ENCODE measurements around the gene COG7. TPM values are rescaled to one million over a fixed set of nuclear protein-coding genes. Genes with fewer than 3 reads are reported as not detected.
A peak's percentile ranks its signal among the peaks of the same experiment; 100 is the strongest.

The COG7 gene
- total RNA-seq, 1 experiment from 2014 or later, result 22.6 TPM

DNA sequence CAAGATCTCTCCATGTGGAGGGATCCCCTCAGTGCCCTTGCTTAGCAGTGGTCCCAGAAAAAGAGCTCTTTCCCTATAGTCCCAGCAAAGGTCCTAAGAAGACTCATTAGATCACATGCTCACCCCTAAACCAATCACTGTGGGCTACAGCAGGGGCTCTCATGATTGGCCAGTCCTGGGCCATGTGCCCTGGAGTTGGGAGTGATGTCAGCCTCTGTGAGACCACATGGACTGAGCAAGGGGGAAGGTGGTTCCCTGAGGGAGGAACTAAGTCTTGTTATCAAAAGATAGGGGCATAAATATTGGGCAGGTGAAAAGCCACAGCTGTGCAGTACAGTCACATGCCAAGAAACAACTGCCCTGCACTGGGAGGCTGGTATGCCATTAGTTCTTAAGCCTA is 99.5 kb downstream of the COG7 start:
- Mint-ChIP-seq H3K4me3 (no peak overlapping the region), H3K4me1 (no peaks in the 10 kb centered on the region), H3K9me3 (peaks cover 14% of the 10 kb centered on the region), H3K27me3 (ENCODE audit: low read depth) (no peaks in the 10 kb centered on the region), H3K36me3 (no peaks in the 10 kb centered on the region), H3K27ac (no peak overlapping the region)
- ATAC-seq, result no peak
- POLR2A ChIA-PET, result no interaction called here
- CTCF ChIA-PET, result interaction anchor here (0.9 kb wide), 1 partner anchor 82 kb away, joined by 3 read pairs; no protein-coding TSS in a partner anchor
- TF ChIP-seq USF1 (CRISPR knock-in tag; IDR thresholded peaks at IDR 0.05) (peak; percentile 53; the same call in 1 of the 2 replicates), CBFB (CRISPR knock-in tag; IDR thresholded peaks at IDR 0.05; ENCODE audit: low read depth) (no peak), RORB (CRISPR knock-in tag; IDR thresholded peaks at IDR 0.05) (no peak), IRF2 (CRISPR knock-in tag; IDR thresholded peaks at IDR 0.05; ENCODE audit: borderline replicate concordance, low read depth) (no peak), ELF4 (CRISPR knock-in tag; IDR thresholded peaks at IDR 0.05; ENCODE audit: low read depth) (no peak), ZNF396 (CRISPR knock-in tag; IDR thresholded peaks at IDR 0.05; ENCODE audit: borderline replicate concordance) (no peak), JUN (CRISPR knock-in tag; IDR thresholded peaks at IDR 0.05) (no peak), ZNF232 (CRISPR knock-in tag; IDR thresholded peaks at IDR 0.05) (no peak), ZNF423 (CRISPR knock-in tag; IDR thresholded peaks at IDR 0.05) (no peak)
- TF ChIP-seq, protein P1, sequence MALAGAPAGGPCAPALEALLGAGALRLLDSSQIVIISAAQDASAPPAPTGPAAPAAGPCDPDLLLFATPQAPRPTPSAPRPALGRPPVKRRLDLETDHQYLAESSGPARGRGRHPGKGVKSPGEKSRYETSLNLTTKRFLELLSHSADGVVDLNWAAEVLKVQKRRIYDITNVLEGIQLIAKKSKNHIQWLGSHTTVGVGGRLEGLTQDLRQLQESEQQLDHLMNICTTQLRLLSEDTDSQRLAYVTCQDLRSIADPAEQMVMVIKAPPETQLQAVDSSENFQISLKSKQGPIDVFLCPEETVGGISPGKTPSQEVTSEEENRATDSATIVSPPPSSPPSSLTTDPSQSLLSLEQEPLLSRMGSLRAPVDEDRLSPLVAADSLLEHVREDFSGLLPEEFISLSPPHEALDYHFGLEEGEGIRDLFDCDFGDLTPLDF (CRISPR knock-in tag; IDR thresholded peaks at IDR 0.05), result no peak
- TF ChIP-seq, protein P2, sequence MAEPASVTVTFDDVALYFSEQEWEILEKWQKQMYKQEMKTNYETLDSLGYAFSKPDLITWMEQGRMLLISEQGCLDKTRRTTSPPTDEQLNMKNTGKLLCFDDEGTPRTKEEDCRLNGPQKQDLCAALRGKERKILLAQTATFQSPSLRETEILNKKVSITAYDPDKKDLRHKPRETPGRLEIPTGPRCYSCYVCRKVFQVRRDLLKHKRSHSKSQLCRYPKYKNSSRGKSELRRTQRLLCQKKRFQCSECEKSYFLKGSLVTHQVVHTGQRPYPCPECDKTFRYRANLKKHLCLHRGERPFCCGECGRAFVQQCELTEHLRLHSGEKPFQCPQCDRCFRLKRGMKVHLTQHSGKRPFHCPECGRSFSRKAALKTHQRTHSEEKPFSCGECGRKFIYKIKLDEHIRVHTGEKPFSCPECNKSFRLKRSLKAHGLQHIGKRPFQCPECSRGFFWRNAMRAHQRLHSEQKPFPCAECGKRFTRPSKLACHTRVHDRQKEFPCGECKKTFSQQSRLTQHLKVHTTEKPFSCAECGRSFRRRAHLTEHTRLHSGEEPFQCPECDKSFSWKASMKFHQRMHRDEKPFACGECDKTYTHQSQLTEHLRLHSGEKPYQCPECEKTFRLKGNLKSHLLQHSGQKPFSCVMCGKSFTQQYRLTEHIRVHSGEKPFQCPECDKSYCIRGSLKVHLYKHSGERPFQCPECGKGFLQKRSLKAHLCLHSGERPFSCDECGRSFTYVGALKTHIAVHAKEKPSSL (CRISPR knock-in tag; conservative IDR thresholded peaks at IDR 0.05), result no peak
- TF ChIP-seq, protein P3, sequence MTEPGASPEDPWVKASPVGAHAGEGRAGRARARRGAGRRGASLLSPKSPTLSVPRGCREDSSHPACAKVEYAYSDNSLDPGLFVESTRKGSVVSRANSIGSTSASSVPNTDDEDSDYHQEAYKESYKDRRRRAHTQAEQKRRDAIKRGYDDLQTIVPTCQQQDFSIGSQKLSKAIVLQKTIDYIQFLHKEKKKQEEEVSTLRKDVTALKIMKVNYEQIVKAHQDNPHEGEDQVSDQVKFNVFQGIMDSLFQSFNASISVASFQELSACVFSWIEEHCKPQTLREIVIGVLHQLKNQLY (CRISPR knock-in tag; IDR thresholded peaks at IDR 0.05), result no peak
- TF ChIP-seq, protein P4, sequence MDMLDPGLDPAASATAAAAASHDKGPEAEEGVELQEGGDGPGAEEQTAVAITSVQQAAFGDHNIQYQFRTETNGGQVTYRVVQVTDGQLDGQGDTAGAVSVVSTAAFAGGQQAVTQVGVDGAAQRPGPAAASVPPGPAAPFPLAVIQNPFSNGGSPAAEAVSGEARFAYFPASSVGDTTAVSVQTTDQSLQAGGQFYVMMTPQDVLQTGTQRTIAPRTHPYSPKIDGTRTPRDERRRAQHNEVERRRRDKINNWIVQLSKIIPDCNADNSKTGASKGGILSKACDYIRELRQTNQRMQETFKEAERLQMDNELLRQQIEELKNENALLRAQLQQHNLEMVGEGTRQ (CRISPR knock-in tag; IDR thresholded peaks at IDR 0.05), result 0 out of 2 replicates have a peak, but pooled peaks have one; percentile 38
- DNase-seq (ENCODE audit: low spot score), result no peak

DNA sequence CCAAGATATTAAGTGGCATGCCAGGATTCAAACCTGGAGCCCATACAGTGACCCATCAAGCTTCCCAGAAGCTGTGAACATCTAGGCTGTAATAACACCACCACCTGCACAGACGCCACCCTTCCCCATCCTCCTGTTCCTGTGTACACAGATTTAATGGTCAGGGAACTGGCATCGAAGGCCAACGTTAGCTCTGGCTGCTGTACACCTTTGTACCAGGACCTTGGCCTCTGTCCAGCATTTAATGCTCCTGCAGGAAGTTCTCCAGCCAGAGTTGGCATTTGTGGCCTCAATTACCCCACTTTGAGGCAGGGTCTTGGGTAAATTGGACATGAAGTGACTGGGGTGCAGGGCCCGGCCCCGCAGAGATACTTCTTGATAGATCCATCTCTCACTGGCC is 101.6 kb downstream of the COG7 start:
- Mint-ChIP-seq H3K27ac (no peak overlapping the region), H3K36me3 (no peaks in the 10 kb centered on the region), H3K4me3 (no peak overlapping the region), H3K9me3 (peaks cover 14% of the 10 kb centered on the region), H3K27me3 (ENCODE audit: low read depth) (no peaks in the 10 kb centered on the region; the same call in 1 of the 2 replicates), H3K4me1 (no peaks in the 10 kb centered on the region)
- POLR2A ChIA-PET, result no interaction called here
- DNase-seq (ENCODE audit: low spot score) (no peak), ATAC-seq (no peak)
- CTCF ChIA-PET, result no interaction called here
- TF ChIP-seq SMAD3 (CRISPR knock-in tag; IDR thresholded peaks at IDR 0.05; ENCODE audit: borderline replicate concordance), result no peak
- no peak for TF ChIP-seq NR1H2 (CRISPR knock-in tag; IDR thresholded peaks at IDR 0.05)

DNA sequence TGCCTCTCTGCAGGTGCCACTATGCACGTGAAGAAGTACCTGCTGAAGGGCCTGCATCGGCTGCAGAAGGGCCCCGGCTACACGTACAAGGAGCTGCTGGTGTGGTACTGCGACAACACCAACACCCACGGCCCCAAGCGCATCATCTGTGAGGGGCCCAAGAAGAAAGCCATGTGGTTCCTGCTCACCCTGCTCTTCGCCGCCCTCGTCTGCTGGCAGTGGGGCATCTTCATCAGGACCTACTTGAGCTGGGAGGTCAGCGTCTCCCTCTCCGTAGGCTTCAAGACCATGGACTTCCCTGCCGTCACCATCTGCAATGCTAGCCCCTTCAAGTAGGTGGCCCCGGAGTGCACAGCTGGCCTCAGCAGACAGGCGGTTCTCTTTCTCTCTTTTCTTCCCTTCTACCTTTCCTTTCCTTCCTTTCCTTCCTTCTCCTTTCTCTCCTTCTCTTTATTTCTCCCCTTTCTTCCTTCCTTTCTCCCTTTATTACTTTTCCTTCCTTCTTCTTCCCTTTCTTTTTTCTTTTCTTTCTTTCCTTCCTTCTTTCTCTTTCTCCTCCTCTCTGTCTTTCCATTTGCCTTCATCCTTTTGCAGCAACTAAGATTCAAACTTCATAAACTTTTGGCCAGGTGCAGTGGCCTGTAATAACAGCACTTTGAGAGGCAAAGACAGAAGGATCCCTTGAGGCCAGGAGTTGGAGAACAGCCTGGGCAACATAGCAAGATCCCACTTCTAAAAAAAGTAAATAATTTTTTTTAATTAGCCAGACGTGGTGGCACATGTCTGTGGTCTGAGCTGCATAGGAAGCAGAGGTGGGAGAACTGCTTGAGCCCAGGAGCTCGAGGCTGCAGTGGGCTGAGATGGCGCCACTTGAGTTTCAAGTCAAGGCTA is 104.2 kb downstream of the COG7 start:
- Mint-ChIP-seq H3K27me3 (ENCODE audit: low read depth) (no peaks in the 10 kb centered on the region; the same call in 1 of the 2 replicates), H3K9me3 (peaks cover 17% of the 10 kb centered on the region), H3K27ac (no peak overlapping the region), H3K4me3 (no peak overlapping the region), H3K4me1 (peaks cover 10% of the 10 kb centered on the region), H3K36me3 (no peaks in the 10 kb centered on the region)
- ATAC-seq, result peak; percentile 91
- DNase-seq (ENCODE audit: low spot score), result peak; percentile 71
- CTCF ChIA-PET, result interaction anchor here (0.8 to 1.5 kb wide), 12 partner anchors 9 to 1271 kb away, joined by 3 to 10 read pairs (median 4); no protein-coding TSS in a partner anchor
- POLR2A ChIA-PET, result no interaction called here
- TF ChIP-seq, protein P5, sequence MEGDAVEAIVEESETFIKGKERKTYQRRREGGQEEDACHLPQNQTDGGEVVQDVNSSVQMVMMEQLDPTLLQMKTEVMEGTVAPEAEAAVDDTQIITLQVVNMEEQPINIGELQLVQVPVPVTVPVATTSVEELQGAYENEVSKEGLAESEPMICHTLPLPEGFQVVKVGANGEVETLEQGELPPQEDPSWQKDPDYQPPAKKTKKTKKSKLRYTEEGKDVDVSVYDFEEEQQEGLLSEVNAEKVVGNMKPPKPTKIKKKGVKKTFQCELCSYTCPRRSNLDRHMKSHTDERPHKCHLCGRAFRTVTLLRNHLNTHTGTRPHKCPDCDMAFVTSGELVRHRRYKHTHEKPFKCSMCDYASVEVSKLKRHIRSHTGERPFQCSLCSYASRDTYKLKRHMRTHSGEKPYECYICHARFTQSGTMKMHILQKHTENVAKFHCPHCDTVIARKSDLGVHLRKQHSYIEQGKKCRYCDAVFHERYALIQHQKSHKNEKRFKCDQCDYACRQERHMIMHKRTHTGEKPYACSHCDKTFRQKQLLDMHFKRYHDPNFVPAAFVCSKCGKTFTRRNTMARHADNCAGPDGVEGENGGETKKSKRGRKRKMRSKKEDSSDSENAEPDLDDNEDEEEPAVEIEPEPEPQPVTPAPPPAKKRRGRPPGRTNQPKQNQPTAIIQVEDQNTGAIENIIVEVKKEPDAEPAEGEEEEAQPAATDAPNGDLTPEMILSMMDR (IDR thresholded peaks at IDR 0.05), result peak; percentile 19; the same call in 1 of the 2 replicates
- TF ChIP-seq ZNF232 (CRISPR knock-in tag; IDR thresholded peaks at IDR 0.05) (no peak), ZNF512 (CRISPR knock-in tag; IDR thresholded peaks at IDR 0.05; ENCODE audit: borderline replicate concordance) (peak; percentile 98), ZNF121 (CRISPR knock-in tag; IDR thresholded peaks at IDR 0.05) (peak; percentile 46; the same call in 1 of the 2 replicates)
- TF ChIP-seq, protein P6, sequence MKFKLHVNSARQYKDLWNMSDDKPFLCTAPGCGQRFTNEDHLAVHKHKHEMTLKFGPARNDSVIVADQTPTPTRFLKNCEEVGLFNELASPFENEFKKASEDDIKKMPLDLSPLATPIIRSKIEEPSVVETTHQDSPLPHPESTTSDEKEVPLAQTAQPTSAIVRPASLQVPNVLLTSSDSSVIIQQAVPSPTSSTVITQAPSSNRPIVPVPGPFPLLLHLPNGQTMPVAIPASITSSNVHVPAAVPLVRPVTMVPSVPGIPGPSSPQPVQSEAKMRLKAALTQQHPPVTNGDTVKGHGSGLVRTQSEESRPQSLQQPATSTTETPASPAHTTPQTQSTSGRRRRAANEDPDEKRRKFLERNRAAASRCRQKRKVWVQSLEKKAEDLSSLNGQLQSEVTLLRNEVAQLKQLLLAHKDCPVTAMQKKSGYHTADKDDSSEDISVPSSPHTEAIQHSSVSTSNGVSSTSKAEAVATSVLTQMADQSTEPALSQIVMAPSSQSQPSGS (CRISPR knock-in tag; IDR thresholded peaks at IDR 0.05; ENCODE audit: borderline replicate concordance, low read depth), result no peak
